OCI-LY1 (cell line): Measurements from ENCODE around the gene CYSLTR1.

Experiments
- H2AFZ ChIP-seq: fragments of 200-600 bp; sonication (generic), shearing (Covaris generic); 2 replicates; pipeline ENCODE4 v1.6.0; 2014; ENCODE audit warnings: antibody characterized with exemption, mild to moderate bottlenecking, low read length
- H3F3A ChIP-seq: fragments of 200-600 bp; sonication (generic), shearing (Covaris generic); 2 replicates; pipeline ENCODE4 v1.6.0; 2014; ENCODE audit warnings: mild to moderate bottlenecking, antibody characterized with exemption, low read length, moderate library complexity; ENCODE audit not compliant: insufficient read depth
- H3K27ac ChIP-seq: fragments of 200-600 bp; sonication (generic); 2 replicates; pipeline ENCODE4 v1.5.1; 2014; ENCODE audit warnings: low read length, mixed run types, mild to moderate bottlenecking, low read depth; ENCODE audit not compliant: poor library complexity, severe bottlenecking
- H3K27me3 ChIP-seq: fragments of 200-600 bp; sonication (generic); 2 replicates; pipeline ENCODE4 v1.6.0; 2014; ENCODE audit warnings: antibody characterized with exemption, mild to moderate bottlenecking, low read length, moderate library complexity; ENCODE audit not compliant: insufficient read depth
- H3K36me3 ChIP-seq: fragments of 200-600 bp; sonication (generic); 2 replicates; pipeline ENCODE4 v1.6.1; 2014; ENCODE audit warnings: mild to moderate bottlenecking, antibody characterized with exemption, low read length, moderate library complexity, mixed read lengths; ENCODE audit not compliant: insufficient read depth
- H3K4me1 ChIP-seq: fragments of 200-600 bp; sonication (generic); 2 replicates; pipeline ENCODE4 v1.5.1; 2014; ENCODE audit warnings: mild to moderate bottlenecking, low read length, moderate library complexity; ENCODE audit not compliant: insufficient read depth, severe bottlenecking
- H3K4me2 ChIP-seq: fragments of 200-600 bp; sonication (generic), shearing (Covaris generic); 2 replicates; pipeline ENCODE4 v1.6.1; 2014; ENCODE audit warnings: low read length
- H3K4me3 ChIP-seq: fragments of 200-600 bp; sonication (generic); 2 replicates; pipeline ENCODE4 v1.5.1; 2014; ENCODE audit warnings: low read length, low read depth, mild to moderate bottlenecking, mixed read lengths; ENCODE audit not compliant: poor library complexity, severe bottlenecking
- H3K79me2 ChIP-seq: fragments of 200-600 bp; shearing (Covaris generic); 2 replicates; pipeline ENCODE4 v1.6.1; 2016; ENCODE audit warnings: mixed run types, low read length, mixed read lengths; ENCODE audit not compliant: insufficient read depth
- H3K9ac ChIP-seq: fragments of 200-600 bp; sonication (generic), shearing (Covaris generic); 2 replicates; pipeline ENCODE4 v1.6.1; 2014; ENCODE audit warnings: mild to moderate bottlenecking, low read length, mixed read lengths
- H3K9me2 ChIP-seq: fragments of 200-600 bp; sonication (generic), shearing (Covaris generic); 2 replicates; pipeline ENCODE4 v1.6.1; 2014; ENCODE audit warnings: low read depth, mild to moderate bottlenecking, low read length, mixed read lengths
- H3K9me3 ChIP-seq: fragments of 200-600 bp; shearing (Covaris generic); 2 replicates; pipeline ENCODE4 v1.6.1; 2014; ENCODE audit warnings: low read length, mixed read lengths
- H4K20me1 ChIP-seq: fragments of 200-600 bp; sonication (generic), shearing (Covaris generic); 2 replicates; pipeline ENCODE4 v1.6.0; 2016; ENCODE audit warnings: mild to moderate bottlenecking, low read length; ENCODE audit not compliant: insufficient read depth
- CTCF ChIP-seq: fragments of 200-600 bp; sonication (generic), shearing (Covaris generic); IDR thresholded peaks from 2 replicates; pipeline ENCODE4 v1.5.1; 2017; ENCODE audit warnings: mild to moderate bottlenecking, antibody characterized with exemption, low read length, moderate library complexity, mixed read lengths
- EZH2 ChIP-seq: fragments of 200-600 bp; sonication (generic), shearing (Covaris generic); IDR thresholded peaks from 2 replicates; pipeline ENCODE4 v1.8.0; 2017; ENCODE audit warnings: borderline replicate concordance, mixed run types, mild to moderate bottlenecking, antibody characterized with exemption, low read length, moderate library complexity, mixed read lengths

The CYSLTR1 gene

GRCh38 chrX:78327370-78328086, at the start of gene CYSLTR1:
Gene CYSLTR1 (minus strand): TSS chrX:78327611. CDS start chrX:78273746, 53,865 bp downstream.
- H3K4me3 ChIP-seq: no peak within 1 kb of the TSS
- H3K9ac ChIP-seq: no peak within 1 kb of the TSS
- no peak within 1 kb of the TSS for H2AFZ ChIP-seq
- H3K36me3 ChIP-seq: no peaks in the 10 kb centered on the region
- H4K20me1 ChIP-seq: no peaks in the 10 kb centered on the region
- no peaks in the 10 kb centered on the region for H3F3A ChIP-seq
- H3K9me2 ChIP-seq: no peaks in the 10 kb centered on the region
- no peaks in the 10 kb centered on the region for H3K79me2 ChIP-seq
- H3K4me1 ChIP-seq: peaks cover 8% of the 10 kb centered on the region
- no peaks in the 10 kb centered on the region for H3K27me3 ChIP-seq
- no peak for TF ChIP-seq CTCF
- no peak for TF ChIP-seq EZH2
- no peak within 1 kb of the TSS for H3K4me2 ChIP-seq
- H3K9me3 ChIP-seq: no peaks in the 10 kb centered on the region
- no peak within 1 kb of the TSS for H3K27ac ChIP-seq

GRCh38 chrX:78377186-78377585, 49.8 kb upstream of the CYSLTR1 start:
- Histone ChIP-seq H2AFZ (no peak overlapping the region), H3K4me3 (no peak overlapping the region), H3K9ac (no peak overlapping the region), H3K4me1 (no peaks in the 10 kb centered on the region), H3K9me3 (no peaks in the 10 kb centered on the region), H3K27ac (no peak overlapping the region), H3K36me3 (no peaks in the 10 kb centered on the region), H3F3A (no peaks in the 10 kb centered on the region), H3K9me2 (no peaks in the 10 kb centered on the region), H4K20me1 (no peaks in the 10 kb centered on the region), H3K27me3 (no peaks in the 10 kb centered on the region), H3K79me2 (no peaks in the 10 kb centered on the region), H3K4me2 (no peak overlapping the region)
- no peak for TF ChIP-seq CTCF
- no peak for TF ChIP-seq EZH2

GRCh38 chrX:78375894-78376293, 48.5 kb upstream of the CYSLTR1 start:
- Histone ChIP-seq H3K79me2 (no peaks in the 10 kb centered on the region), H3K4me3 (no peak overlapping the region), H3K27me3 (no peaks in the 10 kb centered on the region), H3K9ac (no peak overlapping the region), H3K9me3 (no peaks in the 10 kb centered on the region), H3K36me3 (no peaks in the 10 kb centered on the region), H3F3A (no peaks in the 10 kb centered on the region), H3K4me1 (no peaks in the 10 kb centered on the region), H2AFZ (no peak overlapping the region), H3K27ac (no peak overlapping the region), H3K9me2 (no peaks in the 10 kb centered on the region), H4K20me1 (no peaks in the 10 kb centered on the region), H3K4me2 (no peak overlapping the region)
- TF ChIP-seq CTCF (no peak), EZH2 (no peak)
